Heart left ventricle (tissue), 13 donors: ENCODE measurements around the gene MCTP2.

Experiments used
- POLR2A ChIP-seq, 2 donors: fragments of 450-650 bp; IDR thresholded peaks; one replicate each; pipeline ENCODE4 v1.6.1; 2017; ENCODE audit warnings: antibody characterized with exemption in 2 of 2, mild to moderate bottlenecking in 2 of 2, moderate library complexity in 2 of 2
- TF ChIP-seq, protein P1 (sequence below), 12 donors: fragments of 200-600 bp; sonication (generic) in 4 of 12; IDR thresholded peaks; one replicate each; pipeline versions ENCODE4 v1.5.0 to v1.8.0; 2018 to 2022; ENCODE audit warnings: antibody characterized with exemption in 12 of 12, mild to moderate bottlenecking in 5 of 12
- donor health status: ischemic (EF 13 %, LVEDD 7.1; RV severe dilation, severe dysfunction).
- donor health status: DM: no; HTN: yes; CAD: no.
- donor health status: DM: no; HTN: no; CAD: no.
- donor health status: ischemic (EF 25% LVEDD 6.9; RV normal size, moderate dysfunction).
- donor health status: ischemic (EF 25% LVEDD 5.7; RV mildly dilated, moderate dysfunction).
- donor health status: ischemic (EF 35%, LVEDD 5.7; RV mildly dilated, moderate dysfunction).
- donor health status: nonischemic (EF 11% LVEDD 7.7; RV severe dilation, severe dysfunction).
- donor health status: DM: yes; HTN: yes; CAD: no.
- donor health status: PGD.
- donor health status: ischemic (EF 29% LVEDD 5.4; RV normal size, mild dysfunction).
- donor health status: nonischemic (EF 23%, LVEDD 6.1; RV moderate dilation, normal function).

DNA sequence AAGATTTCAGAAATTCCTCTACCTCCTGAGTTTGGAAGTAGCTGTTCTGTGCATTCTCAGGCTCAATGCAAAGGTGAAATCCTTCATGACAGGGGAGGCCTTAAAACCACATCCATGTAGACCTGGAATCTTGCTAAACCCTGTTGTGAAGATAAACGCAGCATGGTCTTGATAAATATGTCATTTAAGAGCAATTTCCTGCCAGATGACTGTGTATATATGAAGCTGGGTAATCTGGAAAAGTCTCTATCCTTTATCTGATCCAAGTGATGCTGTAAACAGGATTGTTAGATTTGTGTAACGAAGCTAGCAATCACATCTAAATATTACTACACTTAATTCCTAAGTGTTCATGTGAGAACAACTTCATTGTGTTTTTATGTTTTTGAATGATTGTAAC is 9.1 kb downstream of the MCTP2 start:
- TF ChIP-seq, protein P1, sequence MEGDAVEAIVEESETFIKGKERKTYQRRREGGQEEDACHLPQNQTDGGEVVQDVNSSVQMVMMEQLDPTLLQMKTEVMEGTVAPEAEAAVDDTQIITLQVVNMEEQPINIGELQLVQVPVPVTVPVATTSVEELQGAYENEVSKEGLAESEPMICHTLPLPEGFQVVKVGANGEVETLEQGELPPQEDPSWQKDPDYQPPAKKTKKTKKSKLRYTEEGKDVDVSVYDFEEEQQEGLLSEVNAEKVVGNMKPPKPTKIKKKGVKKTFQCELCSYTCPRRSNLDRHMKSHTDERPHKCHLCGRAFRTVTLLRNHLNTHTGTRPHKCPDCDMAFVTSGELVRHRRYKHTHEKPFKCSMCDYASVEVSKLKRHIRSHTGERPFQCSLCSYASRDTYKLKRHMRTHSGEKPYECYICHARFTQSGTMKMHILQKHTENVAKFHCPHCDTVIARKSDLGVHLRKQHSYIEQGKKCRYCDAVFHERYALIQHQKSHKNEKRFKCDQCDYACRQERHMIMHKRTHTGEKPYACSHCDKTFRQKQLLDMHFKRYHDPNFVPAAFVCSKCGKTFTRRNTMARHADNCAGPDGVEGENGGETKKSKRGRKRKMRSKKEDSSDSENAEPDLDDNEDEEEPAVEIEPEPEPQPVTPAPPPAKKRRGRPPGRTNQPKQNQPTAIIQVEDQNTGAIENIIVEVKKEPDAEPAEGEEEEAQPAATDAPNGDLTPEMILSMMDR (IDR thresholded peaks at IDR 0.05): no peak
- no peak for TF ChIP-seq POLR2A (IDR thresholded peaks at IDR 0.05)
